SW 1271 (cell line): ENCODE results near the gene TEP1.
A peak's percentile ranks its signal among the peaks of the same experiment; 100 is the strongest.

ENCODE experiments used
- DNase-seq, 2 experiments: peaks; one replicate each; lab custom pipeline; 2025; lab: John Stamatoyannopoulos, UW

Gene TEP1

DNA sequence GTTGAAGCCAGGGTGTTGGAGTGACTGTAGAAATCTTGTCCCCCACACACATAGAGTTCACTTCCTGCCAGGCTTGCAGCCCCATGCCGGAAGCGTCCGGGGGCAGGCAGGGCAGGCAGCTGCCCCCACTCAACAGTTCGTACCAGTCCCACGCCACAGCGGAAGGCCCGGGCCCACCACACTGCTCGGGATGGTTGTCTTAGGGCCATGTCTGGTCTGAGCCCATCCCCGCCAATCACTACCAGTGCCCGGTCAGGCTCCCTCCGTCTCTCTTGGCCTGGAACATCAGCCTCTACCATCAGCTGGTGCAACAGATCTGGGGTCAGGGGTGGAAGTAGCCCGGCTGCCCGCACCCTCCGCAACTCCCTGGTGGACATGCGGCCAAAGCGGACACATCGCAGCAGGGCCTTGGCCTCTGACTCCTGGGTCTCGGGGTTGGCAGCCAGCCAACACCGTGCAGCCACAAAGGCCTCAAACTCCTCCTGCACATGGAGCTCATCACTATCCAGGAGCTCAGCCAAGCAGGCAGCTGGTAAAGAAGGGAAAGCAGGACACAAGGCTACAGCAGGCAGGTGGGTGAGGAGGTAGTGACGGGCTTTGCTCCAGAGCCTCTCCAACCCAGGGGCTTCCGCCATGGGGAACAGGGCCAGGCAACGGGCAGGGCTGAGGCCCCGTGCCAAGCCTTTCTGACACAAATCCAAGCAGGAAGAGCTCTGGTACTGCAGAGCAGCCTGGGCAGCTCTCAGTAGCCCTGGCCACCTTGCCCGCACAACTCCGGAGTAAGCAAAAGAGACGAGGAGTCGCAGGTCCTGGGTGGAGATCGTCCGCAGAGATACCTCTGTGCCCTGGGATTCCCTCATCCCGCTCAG is 16.7 kb upstream of the TEP1 start:
- DNase-seq: no peak

DNA sequence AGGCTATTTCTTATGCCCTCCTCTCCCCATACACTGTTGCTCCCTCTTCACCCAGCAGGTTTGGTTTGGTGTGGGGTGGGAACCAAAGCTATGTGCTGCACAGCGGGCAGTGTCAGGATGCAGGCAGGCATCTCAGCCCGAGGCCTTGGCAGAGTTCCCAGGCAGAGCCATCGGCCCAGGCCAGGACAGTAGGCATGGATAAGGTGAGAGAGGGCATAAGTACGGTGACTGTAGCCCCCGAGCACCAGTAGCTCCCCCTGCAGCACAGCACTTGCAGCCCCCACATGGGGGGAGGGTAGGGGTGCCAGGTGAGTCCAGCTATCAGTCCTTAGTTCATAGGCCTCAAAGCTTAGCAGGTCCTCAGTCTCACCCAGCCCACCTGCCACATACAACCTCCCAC is 15.5 kb upstream of the TEP1 start:
- no peak for DNase-seq

DNA sequence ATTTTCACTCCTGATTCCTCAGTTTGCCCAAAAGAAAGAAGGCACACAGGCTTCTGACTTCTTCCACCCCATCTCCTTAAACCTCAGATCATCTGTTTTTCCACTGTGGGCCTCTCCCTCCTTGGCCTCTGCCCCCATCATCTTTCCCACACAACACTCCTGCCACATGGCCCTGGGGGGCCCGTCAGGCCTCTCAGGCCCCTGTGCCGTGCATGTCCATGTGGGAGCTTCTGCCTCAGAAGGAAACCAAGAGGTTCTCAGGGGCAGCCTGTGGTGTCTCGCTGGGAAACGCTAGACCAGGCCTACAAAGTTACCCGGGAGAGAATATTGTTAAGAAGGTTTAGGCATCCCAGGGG is 14.7 kb upstream of the TEP1 start:
- DNase-seq: no peak

DNA sequence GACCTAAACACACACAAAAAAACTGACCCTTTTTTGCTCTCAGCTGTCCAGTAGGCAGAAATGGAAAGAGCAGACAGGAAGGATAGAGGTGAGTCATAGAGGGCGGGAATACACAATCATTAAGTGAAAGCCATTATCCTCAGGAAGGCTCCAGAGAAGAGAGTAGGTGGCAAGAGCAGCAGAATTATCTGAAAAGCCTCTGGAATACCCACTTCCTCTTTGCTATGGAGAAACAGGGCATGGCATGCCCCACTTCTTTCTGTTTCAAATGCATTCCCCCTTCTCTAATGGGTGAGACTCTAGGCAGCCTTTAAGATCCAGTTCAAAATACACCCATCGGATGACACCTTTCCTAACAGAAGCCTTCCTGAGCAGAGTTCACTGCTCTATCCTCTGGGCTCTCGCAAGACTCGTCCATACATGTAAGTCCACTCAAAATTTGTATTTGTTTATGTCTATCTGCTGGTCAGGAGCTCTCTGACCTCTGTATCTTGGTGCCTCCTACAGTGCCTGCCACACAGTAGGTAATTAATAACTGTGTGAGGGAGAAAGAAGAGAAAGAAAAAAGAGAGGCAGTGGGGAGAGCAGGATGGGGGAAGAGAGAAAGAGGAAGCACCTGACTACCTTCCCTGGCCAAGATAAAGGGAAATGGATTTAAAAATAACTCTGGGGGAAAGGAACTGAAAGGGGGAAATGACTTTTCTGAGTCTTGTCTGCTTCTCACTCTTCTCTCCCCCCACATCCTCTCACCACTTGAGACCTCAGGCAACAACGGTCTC is 14.1 kb upstream of the TEP1 start:
- peak in 1 of 2 experiments; percentile 47 for DNase-seq

DNA sequence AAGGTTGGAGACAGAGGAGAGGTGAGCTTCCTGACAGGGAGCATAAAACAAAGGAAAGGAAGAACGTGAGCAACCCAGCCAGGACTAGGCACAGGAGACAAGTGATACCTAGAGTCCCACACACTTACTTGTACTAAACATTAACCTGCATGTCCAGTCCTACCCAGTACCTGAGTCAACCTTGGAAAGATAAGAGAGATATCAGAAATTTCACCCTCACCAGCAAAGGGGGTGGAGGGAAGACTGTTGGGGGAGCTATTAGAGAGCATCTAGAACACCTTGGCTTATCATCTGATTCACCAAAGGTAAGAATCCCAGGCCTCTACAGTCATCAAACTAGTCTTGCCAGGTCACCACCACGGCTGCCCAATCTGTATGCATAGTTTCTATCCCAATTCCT is 11.6 kb upstream of the TEP1 start:
- no peak for DNase-seq

DNA sequence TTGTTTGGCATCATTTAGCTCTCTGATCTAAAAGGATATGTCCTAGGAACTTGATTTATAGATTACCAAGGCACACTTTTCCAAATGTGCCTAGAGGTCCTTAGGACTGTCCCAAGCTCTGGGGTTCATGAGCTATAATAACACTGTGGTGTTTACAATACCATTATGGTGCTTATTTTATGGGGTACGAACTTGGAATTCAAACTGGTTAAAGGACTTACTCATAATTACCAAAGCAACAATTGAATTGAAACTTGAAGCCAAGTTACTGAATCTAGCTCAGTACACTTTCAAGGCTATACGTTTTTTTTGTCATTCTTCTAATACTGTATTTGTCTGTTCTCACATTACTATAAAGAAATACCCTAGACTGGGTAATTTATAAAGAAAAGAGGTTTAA is 9.6 kb upstream of the TEP1 start:
- DNase-seq: no peak

DNA sequence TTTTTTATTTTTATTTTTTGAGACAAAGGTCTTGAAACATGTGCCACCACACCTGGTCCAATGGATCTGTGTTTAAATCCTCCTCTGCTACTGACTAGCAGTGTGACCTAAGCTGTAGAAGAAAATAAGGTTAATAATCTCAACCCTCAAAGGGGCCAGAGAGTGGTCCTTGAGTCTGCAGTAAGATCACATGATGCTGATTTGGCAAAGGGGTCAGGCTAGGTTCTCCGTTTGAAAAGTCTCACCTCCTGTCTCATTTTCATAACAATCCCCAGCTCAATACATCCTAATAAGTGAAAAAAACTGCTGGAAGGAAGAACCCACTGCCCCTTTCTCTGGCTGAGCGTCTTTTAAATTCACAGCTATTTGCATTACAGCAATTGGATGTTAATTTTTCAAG is 8.0 kb upstream of the TEP1 start:
- DNase-seq: no peak

DNA sequence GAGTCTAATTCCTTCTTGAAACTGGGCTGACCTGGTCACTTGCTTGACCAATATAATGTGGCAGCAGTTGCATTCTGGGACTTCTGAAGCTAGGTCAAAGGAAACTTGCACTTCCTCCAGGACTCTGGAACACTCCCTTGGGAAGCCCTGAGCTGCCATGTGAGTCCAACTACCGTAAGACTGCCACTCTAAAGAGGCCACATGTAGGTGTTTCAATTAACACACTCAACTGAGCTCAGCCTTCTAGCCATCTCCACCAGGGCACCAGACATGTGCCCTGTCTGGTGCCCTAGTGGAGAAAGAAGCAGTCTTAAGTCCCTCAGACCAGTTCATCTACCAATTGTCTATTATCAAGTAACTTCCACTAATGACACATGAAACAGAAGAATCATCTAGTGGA is 6.1 kb upstream of the TEP1 start:
- DNase-seq: no peak

DNA sequence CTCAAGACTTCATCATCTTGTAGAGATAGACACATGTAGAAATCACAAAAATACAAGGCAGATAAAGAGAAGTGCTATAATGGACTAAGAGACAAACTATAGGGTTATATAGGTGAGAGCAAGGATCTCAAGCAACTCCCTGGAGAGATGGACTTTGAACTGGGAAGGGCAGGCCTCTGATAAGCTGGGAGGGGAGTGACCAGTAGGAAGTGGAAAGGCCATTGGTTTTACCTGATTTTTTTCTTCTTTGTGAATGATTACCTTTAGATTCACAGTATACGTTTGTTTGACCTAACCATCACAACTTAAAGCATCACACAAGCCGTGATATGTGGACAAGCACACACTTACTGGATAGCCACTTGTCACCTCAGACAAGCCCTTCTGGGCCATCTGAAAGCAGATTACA is 5.2 kb upstream of the TEP1 start:
- DNase-seq: no peak

DNA sequence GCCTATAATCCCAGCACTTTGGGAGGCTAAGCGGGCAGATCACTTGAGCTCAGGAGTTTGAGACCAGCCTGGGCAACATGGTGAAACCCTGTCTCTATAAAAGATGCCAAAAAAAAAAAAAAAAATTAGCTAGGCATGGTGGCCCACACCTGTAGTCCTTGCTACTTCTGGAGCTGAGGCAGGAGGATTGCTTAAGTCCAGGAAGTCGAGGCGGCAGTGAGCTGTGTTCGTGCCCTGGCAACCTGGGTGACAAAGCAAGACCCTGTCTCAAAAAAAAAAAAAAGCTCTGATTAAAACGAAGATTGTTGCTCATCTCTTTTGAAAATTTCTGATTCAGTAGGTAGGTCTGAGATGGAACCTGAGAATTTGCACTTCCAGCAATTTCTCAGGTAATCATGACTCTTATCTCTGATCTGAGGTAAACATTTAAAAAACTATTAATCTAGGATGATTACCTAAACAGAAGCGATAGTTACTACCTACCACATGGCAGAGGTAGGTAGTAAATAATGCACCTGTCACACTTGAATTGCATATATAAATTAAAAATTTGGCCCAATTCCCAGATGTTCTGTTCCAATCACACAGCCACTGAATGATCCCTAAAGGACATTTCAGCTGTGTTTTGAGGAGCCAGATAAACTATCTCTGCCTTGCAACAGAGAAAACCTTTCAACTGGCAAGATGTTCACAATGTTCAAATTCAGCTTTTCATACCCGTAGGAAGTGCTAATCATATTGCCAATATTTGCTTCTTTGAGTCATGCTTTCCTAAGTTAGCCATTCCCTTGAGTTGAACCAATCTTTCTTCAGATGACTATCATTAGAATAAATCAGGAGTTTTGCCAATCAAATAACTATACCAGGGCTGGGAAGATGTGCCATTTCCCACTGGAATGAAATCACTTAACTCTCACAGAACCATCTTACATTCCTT is 4.2 kb upstream of the TEP1 start:
- DNase-seq: no peak

DNA sequence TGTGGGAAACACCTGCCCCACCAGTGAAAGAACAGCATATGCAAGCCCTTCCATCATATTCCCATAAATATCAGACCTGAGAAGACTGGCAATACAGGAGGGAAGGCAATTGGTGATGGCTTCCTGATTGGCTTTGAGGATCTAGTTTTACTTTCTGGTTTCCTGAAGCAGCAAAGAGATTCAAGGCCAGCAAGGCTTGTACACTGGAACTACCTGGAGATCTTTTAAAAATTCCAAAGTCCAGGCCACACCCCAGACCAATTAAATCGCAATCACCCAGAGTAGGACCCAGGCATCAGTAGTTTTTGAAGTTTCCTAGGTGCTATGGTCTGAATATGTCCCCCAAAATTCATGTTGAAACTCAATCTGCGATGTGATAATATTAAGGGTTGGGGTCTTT is 2.9 kb upstream of the TEP1 start:
- no peak for DNase-seq

DNA sequence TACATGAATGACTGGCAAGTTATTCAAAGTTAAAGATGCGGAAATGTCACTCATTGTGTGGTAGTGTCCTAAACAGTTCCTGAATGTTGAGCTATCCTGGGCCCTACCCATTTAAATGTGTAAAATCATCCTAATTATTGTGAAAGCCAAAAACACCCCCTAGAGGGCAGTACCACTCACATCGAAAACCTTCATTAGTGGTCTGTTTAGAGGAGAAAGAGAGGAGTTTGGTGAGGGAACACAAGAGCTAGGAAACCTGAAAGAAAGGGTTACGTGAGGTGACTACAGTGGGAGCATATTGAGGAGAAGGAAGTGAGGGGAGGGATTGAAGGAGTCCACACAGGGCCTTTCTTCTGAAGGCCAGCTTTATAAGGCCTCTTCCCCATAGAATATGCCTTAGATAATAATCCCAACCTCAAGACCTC is 2.5 kb upstream of the TEP1 start:
- DNase-seq: peak; percentile 21 to 65

DNA sequence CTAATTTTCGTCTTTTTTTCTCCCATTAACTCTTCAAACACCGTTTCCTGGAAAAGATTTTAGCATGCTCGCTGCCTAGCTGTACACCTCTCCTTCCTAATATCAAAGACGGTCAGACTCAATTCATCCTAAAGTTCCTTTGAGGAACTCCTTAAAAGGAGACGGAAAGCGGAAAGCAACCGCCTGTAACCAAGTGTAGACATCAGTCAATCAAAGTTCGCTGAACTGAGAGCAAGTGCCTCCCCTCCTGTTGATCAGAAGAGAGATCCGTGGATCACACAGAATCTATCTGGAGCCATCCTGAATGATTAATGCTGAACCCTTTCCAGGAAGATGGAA is 412 bp upstream of the TEP1 start:
- peak in 1 of 2 experiments; percentile 29 for DNase-seq

DNA sequence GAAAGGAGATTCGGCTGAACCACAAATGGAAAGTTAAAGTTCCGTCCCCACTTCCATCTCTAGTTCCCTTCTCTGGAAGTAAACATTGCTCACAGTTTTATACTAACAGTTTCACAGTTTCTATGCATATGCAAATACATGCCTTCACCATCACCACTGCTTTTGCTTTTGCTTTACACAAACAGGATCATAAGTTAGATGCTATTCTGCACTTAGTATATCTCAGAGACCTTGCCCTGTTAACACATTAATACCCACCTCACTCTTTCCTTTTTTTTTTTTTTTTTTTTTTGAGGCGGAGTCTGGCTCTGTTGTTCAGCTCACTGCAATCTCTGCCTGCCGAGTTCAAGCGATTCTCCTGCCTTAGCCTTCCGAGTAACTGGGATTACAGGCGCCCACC is 890 bp downstream of the TEP1 start:
- DNase-seq: no peak

DNA sequence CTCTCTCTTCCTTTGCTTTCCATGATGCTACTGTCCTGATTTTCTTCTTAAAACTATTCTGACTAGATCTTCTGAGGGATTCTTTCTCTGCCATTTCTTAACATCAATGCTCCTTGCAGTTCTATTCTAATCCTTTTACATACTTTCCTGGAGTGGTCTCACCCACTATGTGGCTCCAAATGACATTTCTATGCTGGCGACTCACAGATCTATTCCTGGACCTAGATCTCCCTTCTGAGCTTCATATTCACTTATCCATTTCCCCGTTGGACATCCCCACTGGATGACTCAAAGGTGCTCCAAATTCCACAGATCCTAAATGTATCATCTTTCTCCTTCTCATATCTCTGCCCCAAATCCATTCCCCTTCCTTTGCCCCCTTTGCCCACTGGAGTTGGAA is 4.1 kb downstream of the TEP1 start:
- no peak for DNase-seq

DNA sequence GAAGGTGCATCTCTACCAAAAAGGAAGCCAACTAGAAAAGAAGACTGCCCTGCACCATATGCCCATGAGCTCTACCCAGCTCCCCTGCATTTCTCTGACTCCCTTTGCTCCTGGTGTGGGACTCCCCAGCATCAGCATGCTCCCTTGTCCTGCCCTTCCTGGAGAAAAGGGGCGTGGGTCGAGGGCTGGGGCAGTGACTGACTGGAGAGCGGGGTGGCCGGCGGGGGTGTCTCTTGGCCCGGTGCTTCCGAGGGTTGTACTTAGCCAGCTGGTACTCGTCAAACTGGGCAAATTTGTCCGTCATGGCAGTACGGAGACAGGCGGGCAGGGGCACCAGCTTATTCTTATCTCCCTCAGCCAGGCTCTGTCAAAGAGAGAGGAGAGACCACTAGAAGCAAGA is 9.8 kb downstream of the TEP1 start:
- DNase-seq: no peak

DNA sequence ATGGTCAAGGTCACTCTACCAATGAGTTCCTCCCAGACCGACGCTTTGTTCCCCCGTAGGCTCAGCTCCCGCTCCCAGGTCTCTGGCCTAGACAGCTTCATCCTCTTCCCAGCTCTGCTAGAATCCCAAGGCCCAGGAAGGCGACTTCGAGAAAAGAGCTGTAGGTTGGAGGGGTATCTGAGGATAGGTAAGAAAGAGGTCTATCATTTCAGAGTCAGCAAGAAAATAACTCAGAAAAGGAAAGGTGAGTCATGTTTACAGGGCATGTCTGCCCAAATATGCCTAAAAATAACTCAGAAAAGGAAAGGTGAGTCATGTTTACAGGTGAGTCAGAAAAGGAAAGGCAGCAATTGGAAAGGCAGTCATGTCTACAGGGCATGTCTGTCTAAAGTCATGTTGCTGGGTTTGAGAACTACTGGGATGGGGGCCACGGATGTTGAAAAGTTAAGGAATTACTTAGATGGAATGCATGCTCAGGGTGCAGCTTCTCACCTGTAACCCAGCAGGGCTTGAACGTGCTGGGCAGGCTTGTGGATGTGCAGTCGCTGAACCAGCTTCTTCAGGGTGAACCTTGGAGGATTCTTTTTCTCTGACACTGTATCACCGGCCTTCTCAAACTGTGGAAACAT is 12.2 kb downstream of the TEP1 start:
- peak in 1 of 2 experiments; percentile 33 for DNase-seq

DNA sequence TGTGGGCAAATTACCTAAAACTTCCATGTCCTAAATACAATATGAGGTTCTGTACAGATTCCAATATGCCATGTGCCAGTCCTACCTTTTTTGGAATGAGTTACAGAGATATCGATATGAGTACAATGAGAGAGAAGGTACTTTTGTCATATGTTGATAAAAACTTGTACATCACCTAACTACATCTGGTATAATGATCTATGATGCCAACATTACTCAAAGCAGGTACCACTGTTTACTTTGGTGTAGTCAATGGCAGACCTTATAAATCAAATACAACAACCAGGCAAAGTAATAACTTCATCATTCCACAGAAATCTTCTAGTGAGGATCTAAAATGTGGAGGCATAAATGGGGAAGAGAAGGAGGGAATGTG is 12.7 kb downstream of the TEP1 start:
- no peak for DNase-seq

DNA sequence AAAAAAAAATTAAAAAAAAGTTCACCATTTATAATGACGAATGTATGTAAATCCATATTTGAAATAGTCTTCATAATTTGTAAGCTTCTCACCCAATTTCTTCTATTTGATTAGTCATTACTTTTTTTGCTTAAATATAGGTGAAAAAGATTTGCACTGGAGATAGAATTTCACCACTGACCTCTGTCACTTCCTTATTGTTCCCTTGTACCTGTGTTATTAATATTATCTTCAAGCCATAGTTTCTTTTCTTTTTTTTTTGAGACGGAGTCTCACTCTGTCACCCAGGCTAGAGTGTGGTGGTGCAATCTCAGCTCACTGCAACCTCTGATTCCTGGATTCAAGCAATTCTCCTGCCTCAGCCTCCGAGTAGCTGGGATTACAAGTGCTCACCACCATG is 15.8 kb downstream of the TEP1 start:
- DNase-seq: no peak

DNA sequence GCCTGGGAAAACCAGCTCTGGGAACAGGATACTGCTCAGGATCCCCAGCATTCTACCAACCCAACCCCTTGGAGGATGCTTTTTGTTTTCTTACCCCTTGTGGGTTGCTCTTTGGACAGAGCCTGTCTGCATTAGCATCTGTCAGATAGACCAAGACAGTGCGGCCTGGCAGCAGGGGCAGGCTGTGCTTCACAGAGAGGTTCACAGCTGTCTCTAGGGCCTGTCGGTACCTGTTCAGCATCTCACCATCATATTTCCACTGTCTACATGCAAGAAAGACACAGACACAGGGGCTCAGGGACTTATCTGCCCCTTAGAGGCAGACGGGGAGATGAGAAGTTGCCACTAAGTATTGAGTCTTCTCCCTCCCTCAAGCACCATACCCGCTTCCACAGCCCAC is 21.8 kb downstream of the TEP1 start:
- no peak for DNase-seq

DNA sequence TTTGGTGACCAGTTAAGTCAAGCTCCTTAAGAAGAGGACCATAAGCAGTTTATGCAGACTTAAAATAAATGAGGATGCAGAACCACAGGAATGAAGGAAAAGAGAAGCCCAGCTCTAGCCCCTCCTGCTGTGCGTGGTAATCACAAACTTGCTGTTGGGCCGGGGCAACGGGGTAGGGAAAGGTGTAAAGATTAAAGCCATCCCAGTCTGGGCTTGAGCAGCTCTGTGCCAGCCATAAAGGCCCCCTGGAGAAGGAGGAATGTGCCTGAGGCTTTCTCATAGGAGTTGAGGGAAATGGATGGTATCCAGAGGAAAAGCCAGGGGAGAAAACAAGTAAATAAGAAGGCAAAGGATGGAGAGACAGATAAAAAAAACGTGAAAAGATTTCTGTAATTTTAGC is 25.1 kb downstream of the TEP1 start:
- DNase-seq: no peak

DNA sequence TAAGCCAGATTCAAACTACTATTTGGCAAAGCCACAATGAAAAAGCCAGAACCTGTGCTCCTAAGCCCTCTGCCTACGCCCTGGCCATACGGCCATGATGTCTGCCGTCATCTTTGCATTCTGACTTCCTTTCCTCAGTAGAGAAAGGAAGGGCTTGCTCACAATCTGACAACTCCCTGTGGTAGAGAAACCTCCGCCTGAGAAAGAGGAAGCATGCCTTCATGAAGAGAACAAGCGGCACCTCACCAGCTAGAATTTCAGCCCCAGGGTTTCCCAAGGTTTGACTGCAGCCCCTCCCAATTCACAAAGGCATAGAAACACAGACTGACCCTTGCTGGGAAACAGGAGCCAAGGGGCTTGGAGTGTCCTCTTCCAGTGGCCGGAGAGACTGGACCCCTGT is 25.7 kb downstream of the TEP1 start:
- no peak for DNase-seq
